ENCODE measurements around the gene HUWE1.
"Not testable (repeated sequence)": the region's sequence is repeated elsewhere in the genome, so short reads cannot be mapped to it uniquely, and the experiment has no call there.

Gene HUWE1

DNA sequence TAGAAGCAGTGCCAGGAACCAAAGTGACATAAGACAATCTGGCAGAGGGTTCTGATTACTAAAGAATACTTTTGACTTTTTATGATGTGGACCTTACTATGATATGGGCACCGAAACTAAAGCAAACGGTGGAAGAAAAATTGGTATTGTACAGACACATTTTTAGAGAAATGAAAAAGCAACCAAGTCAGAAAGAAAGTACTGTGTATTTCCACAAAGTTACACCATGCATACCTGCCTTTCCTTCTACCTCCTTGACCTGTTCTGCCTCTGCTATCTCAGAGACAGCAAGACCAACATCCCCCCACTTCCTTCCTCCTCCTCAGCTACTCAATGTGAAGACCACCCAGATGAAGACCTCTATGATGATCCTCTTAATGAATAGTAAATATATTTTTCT, 88.3 kb downstream of the HUWE1 start:
- DNase-seq, result no peak

DNA sequence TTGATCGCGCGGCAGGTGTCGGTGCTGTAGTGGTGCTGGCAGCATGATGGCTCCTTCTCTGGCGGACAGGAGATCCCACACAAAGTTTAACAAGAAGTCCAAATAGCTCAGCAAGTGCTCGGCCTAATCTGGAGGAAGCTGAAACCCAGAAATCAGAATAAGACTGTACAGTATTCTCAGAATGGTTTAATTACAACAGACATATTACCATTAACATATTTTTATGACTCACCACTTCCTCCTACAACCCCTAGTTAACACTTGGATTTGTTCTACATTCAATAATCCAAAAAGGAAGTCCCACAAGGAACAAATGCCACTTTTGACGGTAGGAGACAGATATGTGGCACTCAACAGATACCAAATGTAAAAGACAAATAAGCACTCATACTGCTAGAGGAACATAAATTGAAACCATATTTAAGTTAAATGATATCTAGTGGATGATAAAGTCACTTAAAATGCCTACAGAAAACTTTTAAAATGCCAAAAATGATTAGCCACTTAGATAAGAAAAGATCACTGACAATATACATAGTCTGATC, 91.2 kb downstream of the HUWE1 start:
- no peak for DNase-seq

DNA sequence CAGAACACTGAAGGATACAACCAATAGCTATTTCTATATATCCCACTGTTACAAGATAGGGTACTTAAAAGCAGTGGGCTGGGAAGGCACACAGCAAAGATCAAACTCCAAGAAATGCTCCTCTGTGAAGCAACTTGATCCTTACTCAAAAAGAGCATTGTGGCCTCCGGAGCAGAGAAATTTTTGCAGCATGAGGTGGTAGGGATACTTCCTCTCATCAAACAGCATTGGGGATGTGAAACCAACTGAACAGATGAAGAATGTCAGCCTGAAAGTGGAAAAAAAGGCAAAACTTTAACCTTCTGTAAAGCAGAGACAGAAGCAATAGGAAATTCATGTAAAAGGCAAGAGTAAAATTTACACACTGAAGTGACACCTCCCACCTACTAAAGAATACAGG, 92.2 kb downstream of the HUWE1 start:
- DNase-seq, result no peak

DNA sequence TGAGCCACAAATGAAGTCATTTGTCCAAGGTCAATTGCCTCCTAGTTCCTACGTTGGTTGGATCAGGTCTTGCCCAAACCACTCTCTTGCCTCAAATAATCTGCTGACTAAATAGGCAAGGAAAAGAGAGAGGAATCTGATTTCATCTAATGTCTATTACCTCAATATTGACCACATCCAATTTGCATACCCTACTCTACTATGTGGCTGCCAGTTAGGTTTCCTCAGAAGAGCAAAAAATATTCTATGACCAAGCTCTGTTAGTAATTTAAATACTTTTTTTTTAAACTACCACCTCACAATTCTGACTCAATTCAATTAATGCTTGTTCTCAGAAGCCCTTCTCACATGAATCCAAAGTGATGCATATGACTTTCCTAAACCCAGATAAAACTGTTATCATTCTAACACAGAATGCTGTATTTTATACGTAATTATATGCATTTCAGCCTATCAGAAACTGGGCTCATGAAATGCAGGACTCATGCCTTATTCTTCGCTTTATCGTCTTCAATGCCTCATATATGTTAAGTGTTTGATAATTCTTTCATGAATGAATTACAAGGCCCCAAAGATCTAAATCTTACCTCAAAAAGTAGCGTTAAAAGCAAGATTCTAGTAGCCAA, 98.6 kb downstream of the HUWE1 start:
- DNase-seq, result no peak

DNA sequence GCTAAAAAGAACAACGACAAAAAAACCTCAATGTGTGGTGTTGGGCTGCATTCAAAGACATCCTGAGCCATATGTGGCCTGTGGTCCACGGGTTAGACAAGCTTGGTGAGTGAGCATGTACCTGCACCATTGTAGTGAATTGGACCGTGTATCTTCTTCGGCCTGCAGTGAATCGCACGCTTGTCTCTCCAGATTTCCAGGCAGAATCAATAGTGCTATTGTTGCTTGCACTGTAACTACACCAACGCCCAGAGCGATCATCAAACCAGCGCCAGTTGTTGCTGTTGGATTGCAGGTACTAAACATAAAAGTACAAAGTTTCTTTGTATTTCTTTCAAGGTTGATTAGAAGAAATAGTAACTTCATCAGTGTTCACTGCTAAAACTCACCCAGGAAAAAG, 101.6 kb downstream of the HUWE1 start:
- DNase-seq, result no peak

GRCh38 chrX:53583571-53583970, 102.9 kb downstream of the HUWE1 start:
- no peak for DNase-seq

GRCh38 chrX:53580742-53581504, 105.6 kb downstream of the HUWE1 start:
- no peak for DNase-seq

DNA sequence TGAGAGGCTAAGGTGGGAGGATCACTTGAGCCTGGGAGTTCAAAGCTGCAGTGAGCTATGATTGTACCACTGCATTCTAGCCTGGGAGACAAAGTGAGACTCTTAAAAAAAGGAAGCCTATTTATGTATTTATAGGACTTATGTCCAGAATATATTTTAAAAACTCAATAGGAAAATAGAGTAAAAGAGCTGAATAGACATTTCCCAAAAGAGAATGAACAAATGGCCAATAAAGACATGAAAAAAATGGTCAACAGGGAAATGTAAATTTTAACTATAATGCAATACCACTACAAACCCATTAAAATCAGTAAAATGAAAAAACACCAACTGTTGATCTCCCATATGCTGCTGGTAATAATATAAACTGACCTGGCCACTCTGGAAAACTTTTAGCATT, 115.0 kb downstream of the HUWE1 start:
- DNase-seq, result no peak

- no peak for DNase-seq
Observed at GRCh38 chrX:53563324-53563723, 123.2 kb downstream of the HUWE1 start.

- no peak for DNase-seq
Observed at GRCh38 chrX:53561912-53562311, 124.6 kb downstream of the HUWE1 start.

- no peak for DNase-seq
Observed at GRCh38 chrX:53558646-53559045, 127.9 kb downstream of the HUWE1 start.

DNA sequence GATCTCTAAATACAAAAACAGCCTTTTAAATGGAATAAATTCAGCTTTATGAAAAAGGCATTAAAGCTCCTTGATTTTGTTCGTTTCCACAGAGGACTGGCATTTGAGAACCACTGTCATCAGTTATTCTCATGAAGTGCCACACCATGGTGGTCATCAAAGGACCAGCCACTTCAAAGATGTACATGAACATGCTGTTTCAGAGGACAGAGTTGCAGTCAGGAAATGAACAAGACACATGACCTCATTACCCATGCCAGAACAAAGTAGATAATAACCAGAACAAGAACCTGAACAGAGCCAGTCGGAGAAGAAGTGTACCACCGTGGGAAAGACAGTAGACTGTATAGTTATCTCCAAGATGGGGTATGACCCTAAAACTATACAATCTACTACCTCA, 129.7 kb downstream of the HUWE1 start:
- DNase-seq, result no peak

- DNase-seq, result no peak
Observed at GRCh38 chrX:53550756-53551463, 135.6 kb downstream of the HUWE1 start.

GRCh38 chrX:53547668-53548067, 138.9 kb downstream of the HUWE1 start:
- DNase-seq, result no peak

DNA sequence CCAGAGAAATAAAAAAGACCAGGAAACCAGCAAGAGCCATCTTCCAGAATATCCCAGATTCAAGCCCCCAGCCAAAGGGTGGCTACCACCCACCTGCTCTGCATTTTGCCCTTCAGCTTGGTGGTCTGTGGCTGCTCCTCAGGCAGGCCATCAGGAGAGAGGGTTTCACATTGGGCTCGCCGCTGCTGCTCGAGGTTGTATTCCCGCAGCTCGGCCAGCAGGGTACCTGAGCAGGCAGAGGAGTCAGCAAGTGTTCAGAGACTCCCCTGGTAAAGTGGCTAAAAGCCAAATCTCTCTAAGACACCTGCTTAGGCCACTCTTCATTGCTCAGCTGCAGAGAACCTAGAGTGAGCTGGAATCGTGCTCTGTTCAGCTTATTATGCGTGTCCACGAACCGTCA, 141.6 kb downstream of the HUWE1 start:
- no peak for DNase-seq

GRCh38 chrX:53538781-53539180, 147.7 kb downstream of the HUWE1 start:
- DNase-seq, result no peak

DNA sequence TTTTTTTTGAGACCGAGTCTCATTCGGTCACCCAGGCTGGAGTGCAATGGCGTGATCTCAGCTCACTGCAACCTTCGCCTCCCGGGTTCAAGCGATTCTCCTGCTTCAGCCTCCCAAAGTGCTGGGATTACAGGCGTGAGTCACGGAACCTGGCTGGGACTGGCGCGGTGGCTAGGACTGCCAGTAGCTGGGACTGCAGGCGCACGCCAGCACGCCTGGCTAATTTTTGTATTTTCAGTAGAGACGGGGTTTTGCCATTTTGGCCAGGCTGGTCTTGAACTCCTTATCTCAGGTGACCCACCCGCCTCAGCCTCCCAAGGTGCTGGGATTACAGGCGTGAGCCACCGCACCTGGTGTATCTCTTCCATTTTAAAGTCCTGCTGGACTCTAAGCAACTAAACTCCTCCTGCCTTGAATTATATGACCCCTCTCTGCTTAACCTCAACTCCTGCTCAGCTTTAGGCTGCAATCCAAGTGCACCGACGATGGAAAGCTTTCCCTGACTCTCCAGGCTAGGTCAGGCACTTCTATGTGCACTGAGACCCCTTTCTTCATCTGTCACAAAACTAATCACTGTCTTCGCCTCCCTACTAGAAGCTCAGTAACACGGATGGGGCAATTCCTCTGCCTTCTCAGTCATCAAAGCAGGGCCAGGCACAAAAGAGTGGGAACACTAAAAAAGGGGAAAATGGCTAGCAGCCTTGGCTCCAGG, 155.1 kb downstream of the HUWE1 start:
- peak; percentile 3 for DNase-seq

GRCh38 chrX:53526999-53527398, 159.5 kb downstream of the HUWE1 start:
- DNase-seq, result no peak

DNA sequence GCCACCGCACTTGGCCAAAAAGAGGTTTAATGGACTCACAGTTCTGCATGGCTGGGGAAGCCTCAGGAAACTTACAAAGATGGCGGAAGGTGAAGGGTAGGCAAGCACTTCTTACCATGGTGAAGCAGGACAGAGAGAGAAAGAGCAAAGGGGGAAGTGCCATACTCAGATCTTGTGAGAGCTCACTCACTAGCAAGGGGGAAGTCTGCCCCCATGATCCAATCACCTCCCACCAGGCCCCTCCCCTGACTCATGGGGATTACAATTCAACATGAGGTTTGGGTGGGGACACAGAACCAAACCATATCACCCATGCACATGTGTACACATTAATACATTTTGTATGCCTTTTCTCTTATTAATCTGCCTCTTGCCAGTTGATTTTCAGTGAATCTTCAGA, 175.2 kb downstream of the HUWE1 start:
- no peak for DNase-seq

DNA sequence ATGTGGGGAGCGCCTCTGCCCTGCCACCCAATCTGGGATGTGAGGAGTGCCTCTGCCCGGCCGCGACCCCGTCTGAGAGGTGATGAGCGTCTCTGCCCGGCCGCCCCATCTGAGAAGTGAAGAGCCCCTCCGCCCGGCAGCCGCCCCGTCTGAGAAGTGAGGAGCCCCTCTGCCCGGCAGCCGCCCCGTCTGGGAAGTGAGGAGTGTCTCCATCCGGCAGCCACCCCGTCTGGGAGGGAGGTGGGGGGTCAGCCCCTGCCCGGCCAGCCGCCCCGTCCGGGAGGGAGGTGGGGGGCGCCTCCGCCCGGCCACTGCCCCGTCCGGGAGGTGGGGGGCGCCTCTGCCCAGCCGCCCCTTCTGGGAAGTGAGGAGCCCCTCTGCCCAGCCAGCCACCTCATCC, 182.5 kb downstream of the HUWE1 start:
- not testable (repeated sequence) for DNase-seq

DNA sequence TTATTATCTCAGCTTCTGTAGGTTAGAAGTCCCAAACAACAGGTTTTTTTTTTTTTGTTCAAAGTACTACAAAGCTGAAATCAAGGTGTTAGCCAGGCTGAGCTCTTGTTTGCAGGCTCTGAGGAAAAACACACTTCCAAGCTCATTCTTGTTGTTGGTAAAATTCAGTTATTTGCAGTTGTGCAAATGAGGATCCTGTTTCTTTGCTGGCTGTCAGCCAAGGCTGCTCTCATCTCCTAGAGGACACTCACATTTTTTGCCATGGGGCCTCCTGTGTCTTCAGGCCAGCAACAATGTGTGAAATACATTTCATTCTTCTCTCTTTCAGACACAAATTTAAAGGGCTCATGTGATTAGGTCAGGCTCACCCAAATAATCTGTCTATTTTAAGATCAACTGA, 192.1 kb downstream of the HUWE1 start:
- DNase-seq, result no peak

DNA sequence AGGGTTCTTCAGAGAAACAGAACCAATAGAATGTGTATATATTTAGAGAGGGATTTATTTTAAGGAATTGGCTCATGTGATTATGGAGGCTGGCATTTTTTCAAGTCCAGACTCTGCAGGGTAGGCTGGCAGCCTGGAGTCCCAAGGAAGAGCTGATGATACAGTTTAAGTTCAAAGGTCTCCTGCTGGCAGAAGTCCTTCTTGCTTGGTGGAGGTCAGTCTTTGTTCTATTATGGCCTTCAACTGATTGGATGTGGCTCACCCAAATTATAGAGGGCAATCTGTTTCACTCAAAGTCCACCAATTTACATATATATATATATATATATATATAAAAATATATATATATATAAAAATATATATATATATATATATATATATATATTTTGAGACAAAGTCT, 200.2 kb downstream of the HUWE1 start:
- no peak for DNase-seq

GRCh38 chrX:53483838-53484405, 202.6 kb downstream of the HUWE1 start:
- DNase-seq, result no peak

Data from stimulated activated naive CD4-positive, alpha-beta T cell treated with Interleukin-2 at 50 U/mL for 16 hours (primary cell).